Stomach (tissue), 4 donors: ENCODE data around the gene FTO.

Experiments used
- EP300 ChIP-seq: sonication (generic); formaldehyde crosslinking; IDR thresholded peaks from one replicate; pipeline ENCODE4 v1.6.1; 2017; ENCODE audit warnings: antibody characterized with exemption
- POLR2A ChIP-seq, 4 donors: fragments of 450-650 bp; IDR thresholded peaks; one replicate each; pipeline ENCODE4 v1.6.1; 2016; ENCODE audit warnings: antibody characterized with exemption in 4 of 4, control low read depth in 2 of 4, mild to moderate bottlenecking in 1 of 4, moderate library complexity in 1 of 4
- POLR2AphosphoS5 ChIP-seq, 3 donors: sonication (generic); formaldehyde crosslinking; IDR thresholded peaks; one replicate each; pipeline ENCODE4 v1.6.1; 2016; ENCODE audit warnings: antibody characterized with exemption in 3 of 3
- TF ChIP-seq, protein P1 (sequence below), 7 experiments: fragments of 450-650 bp in 4 of 7; fragments of 200-600 bp in 3 of 7; sonication (generic) in 3 of 7; IDR thresholded peaks; one replicate each; pipeline ENCODE4 v1.5.1; 2016 to 2019; ENCODE audit warnings: antibody characterized with exemption in 7 of 7, control low read depth in 2 of 7, mild to moderate bottlenecking in 1 of 7

DNA sequence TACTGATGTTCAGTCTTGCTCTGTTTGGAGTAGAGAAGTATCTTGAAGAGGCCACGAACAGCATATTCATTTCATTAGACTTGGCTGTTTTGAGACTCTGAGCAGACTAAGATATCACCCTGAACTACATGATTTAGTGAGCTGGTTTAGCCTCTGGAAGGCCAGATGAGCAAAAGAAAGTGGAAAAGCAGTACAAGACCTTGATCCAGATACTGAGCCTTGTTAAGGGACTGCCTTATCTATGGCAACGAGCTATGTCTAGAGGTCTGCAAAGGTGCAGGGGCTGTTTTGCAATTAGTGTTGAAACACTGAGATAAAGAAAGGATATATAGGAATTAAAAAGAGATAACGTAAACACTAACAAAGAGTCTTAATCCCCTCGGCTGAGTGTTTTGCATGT, 351.2 kb downstream of the FTO start:
- TF ChIP-seq, protein P1, sequence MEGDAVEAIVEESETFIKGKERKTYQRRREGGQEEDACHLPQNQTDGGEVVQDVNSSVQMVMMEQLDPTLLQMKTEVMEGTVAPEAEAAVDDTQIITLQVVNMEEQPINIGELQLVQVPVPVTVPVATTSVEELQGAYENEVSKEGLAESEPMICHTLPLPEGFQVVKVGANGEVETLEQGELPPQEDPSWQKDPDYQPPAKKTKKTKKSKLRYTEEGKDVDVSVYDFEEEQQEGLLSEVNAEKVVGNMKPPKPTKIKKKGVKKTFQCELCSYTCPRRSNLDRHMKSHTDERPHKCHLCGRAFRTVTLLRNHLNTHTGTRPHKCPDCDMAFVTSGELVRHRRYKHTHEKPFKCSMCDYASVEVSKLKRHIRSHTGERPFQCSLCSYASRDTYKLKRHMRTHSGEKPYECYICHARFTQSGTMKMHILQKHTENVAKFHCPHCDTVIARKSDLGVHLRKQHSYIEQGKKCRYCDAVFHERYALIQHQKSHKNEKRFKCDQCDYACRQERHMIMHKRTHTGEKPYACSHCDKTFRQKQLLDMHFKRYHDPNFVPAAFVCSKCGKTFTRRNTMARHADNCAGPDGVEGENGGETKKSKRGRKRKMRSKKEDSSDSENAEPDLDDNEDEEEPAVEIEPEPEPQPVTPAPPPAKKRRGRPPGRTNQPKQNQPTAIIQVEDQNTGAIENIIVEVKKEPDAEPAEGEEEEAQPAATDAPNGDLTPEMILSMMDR (IDR thresholded peaks at IDR 0.05) = no peak
- TF ChIP-seq POLR2A (IDR thresholded peaks at IDR 0.05) = no peak
- TF ChIP-seq EP300 = no peak
- no peak for TF ChIP-seq POLR2AphosphoS5 (IDR thresholded peaks at IDR 0.05)
